HG03565 (cell line): ENCODE measurements around the gene CXCL11.
"Not testable (repeated sequence)": the region's sequence is repeated elsewhere in the genome, so short reads cannot be mapped to it uniquely, and the experiment has no call there.

ENCODE experiments used
- ATAC-seq: cut with Tn5 transposase; IDR thresholded peaks from one replicate; pipeline ENCODE4 v1.9.1; 2021; ENCODE audit warnings: mild to moderate bottlenecking, moderate library complexity; ENCODE audit not compliant: unreplicated experiment

The CXCL11 gene

DNA sequence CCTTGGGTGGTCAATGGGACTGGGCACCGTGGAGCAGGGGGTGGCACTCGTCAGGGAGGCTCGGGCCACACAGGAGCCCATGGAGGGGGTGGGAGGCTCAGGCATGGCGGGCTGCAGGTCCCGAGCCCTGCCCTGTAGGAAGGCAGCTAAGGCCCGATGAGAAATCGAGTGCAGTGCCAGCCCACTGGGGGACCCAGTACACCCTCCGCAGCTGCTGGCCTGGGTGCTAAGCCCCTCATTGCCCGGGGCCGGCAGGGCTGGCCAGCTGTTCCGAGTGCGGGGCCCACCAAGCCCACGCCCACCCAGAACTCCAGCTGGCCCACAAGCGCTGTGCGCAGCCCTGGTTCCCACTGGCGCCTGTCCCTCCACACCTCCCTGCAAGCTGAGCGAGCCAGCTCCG lies 7.4 kb upstream of the CXCL11 start:
- ATAC-seq, result not testable (repeated sequence)

DNA sequence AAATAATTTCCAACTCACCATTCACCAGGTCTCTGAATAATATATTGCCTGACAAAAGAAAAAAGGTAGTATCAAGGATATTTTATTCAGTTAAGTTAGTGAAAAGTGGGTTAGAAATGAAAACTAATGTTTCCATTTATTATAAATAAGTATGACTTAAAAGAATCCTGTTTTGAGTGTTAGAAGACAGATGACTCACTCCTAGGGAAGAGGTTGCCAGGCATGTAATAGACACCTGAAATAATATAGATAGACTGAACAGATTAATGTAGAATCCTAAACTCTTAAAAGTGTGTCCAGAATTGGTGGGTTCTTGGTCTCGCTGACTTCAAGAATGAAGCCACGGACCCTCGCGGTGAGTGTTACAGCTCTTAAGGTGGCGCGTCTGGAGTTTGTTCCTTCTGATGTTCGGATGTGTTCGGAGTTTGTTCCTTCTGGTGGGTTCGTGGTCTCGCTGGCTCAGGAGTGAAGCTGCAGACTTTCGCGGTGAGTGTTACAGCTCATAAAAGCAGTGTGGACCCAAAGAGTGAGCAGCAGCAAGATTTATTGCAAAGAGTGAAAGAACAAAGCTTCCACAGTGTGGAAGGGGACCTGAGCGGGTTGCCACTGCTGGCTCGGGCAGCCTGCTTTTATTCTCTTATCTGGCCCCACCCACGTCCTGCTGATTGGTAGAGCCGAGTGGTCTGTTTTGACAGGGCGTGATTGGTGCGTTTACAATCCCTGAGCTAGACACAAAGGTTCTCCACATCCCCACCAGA lies 6.5 kb upstream of the CXCL11 start:
- ATAC-seq, result not testable (repeated sequence)

DNA sequence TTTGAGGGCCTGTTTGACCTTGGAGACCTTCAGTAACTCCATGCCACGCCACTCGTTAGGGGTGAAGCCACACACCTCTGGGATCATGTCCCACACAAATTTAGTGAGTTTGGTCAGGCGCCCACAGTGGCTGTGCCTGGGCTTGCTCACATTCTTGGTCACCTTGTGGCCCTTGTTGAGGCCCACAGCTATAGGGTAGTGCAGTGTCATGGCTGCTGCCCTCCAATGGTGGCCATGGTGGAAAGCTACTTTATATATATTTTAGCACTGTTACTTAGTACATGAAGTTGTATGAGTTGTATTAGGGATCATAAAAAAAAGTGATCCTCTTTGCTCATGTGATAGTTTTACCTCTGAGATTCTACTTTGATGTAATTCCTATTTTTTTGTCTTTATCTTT lies 985 bp upstream of the CXCL11 start:
- ATAC-seq, result no peak

DNA sequence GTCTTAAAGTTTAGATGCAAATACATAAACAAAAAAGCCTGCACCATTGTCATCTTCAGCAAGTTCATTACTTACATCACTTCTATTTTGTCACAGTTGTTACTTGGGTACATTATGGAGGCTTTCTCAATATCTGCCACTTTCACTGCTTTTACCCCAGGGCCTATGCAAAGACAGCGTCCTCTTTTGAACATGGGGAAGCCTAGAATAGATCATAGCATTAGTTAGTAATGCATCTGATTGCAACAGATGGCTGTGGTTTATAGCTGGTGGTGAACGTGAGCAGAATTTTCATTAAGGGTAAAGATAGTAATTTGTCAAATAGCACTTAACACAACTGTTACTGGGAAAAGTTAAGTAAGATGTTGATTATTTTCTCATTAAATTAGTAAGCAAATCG lies 729 bp downstream of the CXCL11 start:
- no peak for ATAC-seq

DNA sequence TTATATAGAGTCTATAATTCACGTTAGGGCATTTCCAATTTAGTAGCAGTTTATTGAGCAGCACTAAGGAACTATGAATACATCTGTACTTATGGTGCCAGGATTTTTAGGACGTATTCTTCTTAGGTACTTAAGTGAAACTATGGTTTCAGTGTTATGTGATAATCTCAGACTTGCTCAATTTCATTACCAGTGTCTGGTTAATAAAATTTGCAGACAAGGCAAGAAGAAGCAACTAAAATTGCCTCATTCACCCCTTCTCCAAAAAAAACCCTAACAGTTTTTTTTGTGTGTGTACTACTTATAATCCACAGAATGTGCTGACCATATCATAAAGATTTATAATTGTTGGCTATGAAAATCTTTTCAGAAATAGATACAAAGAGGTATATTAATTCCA lies 6.6 kb downstream of the CXCL11 start:
- ATAC-seq, result no peak

DNA sequence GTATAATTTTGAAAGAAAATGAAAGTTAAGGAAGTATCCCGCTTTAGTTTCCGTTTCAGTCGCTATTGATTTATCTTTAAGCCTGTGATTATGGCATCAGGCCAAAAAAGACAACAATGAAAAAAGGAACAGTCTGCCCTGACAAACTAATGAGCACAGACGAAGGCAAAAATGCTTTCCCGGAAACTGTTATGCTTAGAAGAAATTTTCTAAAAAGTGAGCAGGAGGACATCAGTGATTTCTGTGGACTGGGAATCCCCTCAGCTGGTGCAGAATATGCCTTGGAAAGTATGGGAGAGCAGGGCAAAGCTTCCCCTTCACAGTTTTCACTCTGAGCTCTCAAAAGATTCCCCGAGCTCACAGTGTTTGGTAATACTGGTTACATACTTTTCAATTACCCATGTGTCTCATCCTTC lies 7.5 kb downstream of the CXCL11 start:
- ATAC-seq, result no peak

DNA sequence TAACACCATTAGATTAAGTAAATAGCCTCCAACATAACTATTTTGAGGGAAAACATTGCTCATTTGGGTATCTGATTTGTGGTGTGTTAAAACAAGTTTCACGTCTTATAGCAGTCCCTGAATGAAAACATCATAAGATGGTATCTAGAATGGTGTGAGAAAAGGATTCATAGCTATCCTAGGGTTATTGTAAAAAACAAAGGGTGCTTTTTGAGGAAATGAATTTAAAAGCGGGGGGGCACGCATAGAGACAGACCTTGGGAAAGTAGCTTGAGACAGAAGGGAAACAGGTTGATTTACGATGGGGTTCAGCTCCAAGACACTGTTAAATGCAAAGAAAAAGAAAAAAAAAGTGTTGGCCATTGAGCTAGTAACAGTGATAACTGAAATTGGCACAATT lies 11.8 kb downstream of the CXCL11 start:
- ATAC-seq, result no peak

DNA sequence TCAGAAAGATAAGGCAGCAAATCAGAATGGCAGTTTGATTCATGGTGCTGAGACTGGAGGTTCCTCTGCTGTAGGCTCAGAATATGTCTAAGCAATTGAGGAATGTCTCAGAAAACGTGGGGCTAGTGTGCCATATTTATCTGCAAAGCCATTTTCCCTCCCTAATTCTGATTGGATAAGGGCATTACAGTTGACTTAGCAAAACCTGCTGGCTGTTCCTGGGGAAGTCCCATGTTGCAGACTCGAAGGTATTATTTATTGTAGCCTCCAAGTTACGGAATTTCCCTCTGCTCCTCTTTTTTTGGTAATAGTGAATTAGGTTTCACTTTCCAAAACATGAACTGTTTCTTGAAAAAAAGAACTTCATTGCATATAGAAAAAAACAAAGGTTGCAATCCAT lies 12.5 kb downstream of the CXCL11 start, which contains the start of gene CXCL10:
CXCL10 (minus strand) TSS at position 109 of the 400 bp plus-strand sequence; CDS start at position 43, 66 bp downstream.
- no peak for ATAC-seq

DNA sequence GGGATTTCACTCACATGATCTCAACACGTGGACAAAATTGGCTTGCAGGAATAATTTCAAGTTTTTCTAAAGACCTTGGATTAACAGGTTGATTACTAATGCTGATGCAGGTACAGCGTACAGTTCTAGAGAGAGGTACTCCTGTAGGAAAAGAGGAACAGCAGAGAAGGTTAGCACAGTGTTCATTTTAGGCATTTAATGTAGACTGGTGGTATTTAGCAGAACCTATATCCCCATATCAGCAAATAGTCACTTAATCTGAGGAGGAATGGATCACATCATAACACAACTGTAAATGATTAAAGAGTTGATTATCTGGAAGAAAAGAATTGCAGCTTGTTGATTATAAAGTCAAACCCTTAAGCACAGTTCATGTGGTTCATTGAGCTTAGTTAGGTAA lies 13.2 kb downstream of the CXCL11 start:
- ATAC-seq, result no peak

DNA sequence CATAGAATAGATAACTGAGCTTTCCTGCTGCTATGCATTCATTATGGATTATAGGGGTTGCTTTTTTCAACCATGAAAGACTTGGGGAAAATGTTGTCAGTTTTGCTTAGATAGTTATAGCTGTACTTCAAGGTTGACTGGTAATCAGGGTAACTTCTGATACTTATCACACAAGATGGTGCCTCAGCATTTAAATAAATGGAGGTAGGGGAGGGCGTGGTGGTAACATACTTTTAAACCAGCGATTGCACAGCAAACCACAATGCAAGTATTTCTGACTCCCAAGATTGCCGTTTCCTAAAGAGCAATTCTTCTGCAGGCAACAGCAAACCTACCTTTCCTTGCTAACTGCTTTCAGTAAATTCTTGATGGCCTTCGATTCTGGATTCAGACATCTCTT lies 13.8 kb downstream of the CXCL11 start:
- no peak for ATAC-seq

DNA sequence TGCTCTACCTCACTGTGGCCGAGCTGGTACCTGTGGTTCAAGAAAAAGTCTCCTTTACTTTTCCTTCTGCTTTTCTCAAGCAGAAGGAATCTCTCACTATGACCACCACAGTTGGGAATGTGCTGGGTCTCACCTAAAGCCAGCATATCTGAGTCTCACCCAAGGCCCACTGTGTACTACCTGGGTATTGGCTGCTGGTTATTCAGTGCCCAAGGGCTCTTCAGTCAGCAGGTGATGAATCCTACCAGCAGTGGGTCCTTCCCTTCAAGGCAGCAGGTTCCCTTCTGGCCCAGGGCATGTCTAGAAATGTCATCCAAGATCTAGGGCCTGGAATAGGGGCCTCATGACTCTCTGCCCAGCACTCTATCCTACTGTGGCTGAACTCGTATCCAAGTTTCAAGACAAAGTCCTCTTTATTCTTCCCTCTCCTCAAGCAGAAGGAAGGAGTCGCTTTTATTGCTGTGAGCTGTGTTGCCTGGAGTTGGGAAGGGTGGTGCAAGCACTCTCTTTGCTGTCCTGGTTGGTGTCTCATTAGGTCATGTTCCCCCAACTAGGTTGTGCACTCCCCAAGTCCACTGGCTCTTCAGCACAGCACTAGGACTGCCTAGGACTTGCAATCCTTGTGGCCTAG lies 18.7 kb downstream of the CXCL11 start:
- ATAC-seq, result no peak

DNA sequence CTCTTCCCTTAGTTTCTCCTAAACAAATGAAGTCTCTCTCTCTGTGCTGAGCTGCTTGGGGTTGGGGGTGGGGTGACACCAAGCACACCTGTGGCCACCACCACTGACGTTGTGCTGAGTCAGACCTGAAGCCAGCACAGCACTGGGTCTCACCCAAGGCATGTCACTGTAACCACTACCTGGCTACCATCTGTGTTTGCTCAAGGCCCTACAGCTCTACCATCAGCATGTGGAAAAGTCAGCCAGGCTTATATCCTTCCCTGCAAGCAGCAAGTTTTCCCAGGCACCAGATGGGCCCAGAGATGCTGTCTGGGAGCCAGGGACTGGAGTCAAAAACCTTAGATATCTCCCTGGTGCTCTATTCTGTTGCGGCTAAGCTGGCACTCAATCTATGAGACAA lies 19.5 kb downstream of the CXCL11 start:
- peak; percentile 72 for ATAC-seq

DNA sequence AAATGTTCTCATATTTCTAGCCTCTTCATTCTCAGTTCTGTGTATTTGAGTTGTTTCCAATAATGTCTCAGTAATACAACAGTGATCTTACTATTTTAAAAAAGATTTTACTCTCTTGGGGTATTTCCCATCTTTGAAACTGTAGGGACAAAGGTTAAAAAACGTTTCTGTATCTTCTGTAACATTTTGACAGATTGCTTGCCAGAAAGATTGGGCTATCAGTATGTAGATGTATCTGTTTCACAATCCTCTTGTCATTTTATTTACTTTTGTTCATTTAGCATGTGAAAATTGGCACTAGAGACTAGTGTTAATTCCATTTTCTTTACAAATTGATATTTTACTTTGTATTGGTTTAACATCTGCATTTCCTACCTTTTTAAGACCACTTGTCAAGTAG lies 22.3 kb downstream of the CXCL11 start:
- ATAC-seq, result no peak

DNA sequence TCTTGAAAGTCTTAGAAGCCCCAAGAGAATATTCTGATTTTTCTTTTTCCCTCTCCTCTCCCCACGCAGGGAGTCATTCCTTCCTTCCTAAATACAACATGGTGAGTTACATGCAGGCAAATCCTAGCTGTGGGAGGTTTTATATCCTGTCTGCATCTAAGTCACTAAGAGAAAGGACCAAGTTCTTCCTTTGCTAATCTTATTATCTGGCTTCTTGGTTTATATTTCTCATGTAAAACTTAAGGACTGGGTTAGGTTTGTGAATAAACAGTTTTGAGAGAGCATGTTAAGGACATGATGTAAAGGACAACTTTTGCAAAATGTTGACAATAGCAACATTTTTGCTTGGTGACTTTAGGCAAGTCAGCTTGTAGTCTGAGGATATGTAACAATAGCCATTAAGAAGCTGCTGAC lies 23.5 kb downstream of the CXCL11 start:
- ATAC-seq, result no peak

DNA sequence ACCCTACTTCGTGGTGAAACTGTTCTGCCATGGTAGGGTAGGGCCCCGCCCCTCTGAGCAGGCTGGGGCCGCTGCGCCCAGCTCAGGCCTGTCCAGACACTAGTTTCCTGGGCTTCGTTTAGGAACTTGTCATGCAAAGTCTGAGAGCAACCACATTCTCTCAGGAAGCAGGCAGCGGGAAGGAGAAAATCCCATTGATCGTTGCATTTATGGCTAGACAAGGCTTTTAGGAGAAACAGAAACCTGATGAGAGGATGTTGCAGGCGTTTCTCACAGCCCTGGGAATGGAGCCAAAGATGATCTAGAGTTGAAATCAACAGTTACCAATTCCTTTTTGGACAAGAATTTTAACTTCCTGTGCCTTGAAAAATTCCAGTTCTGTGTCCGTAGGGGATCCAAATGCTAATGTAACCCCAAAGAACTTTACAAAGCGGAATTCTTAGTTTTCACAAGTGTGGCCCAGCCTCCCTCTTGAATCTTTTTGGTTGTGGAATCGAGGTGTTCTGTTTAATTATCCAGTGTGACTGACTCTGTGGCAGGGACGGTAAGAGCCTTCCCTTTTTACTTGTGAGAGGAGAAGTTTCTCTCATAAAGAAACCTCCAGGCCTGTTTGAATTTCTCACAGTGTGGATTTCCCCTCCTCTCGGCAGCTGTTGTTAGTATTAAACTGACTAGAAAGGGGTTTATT lies 24.0 kb downstream of the CXCL11 start:
- ATAC-seq, result peak; percentile 47

DNA sequence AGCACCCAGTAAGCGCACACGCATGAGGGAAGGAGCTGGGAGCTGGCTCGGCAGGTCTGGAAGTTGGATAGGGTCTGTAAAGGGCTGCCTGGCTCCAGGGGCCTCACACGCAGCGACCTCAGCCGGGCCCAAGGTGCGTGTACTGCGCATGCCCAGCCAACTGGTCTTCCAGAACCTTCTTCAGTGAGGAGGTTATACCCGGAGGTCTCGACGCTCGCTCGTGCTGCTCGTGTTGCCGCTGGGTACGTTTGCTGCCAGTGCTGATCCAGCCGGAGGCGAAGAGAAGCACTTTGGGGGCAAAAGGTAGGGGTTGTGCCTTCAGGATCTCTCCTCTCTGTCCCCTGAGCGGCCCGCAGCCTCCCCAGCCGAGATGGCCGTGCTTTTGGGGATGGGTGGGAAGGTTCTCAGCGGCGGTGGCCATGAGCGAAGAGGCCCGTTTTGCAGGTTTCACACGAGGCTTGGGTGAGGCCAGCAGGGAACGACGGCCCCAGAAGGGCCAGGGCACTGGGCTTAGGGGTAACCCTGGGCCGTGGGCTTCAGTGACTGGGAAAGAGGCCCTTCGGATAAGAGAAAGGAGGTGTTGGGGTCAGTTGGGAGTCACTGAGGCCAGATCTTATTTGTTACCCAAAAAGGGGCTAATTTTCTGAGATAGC lies 24.7 kb downstream of the CXCL11 start:
- ATAC-seq, result no peak

DNA sequence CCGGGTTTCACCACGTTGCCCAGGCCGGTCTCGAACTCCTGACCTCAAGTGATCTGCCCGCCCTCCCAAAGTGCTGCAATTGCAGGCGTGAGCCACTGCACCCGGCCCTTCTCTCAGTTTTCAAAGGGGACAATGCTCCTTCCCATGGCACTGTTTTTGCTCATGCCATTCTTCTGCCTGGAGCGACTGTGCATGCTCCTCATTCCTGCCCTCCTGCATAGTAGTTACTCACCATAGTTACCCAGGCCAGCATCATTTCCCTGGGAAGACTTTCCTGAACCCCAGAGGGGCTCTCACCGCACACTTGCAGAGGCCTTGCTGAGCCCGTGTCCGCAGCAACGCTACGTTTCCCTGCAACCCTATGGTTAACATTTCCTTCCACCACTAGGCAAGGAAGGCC lies 25.3 kb downstream of the CXCL11 start:
- ATAC-seq, result no peak

DNA sequence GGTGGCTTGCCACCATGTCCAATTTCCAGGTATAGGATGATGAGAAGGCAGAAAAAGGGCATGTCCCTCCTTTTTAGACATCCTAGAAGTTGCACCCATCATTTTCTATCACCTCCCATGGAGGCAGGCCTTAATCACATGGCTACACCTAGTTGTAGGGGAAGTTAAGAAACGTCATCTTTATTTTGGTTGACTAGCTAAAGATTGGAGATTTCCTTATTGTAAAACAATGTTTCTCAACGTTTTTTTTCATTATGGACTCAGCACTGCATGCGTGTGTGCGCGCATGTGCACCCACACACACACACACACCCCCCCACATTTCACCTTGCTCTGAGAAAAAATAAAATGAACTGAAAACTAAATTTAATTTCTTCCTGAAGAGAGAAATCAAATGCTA lies 26.6 kb downstream of the CXCL11 start:
- ATAC-seq, result no peak

DNA sequence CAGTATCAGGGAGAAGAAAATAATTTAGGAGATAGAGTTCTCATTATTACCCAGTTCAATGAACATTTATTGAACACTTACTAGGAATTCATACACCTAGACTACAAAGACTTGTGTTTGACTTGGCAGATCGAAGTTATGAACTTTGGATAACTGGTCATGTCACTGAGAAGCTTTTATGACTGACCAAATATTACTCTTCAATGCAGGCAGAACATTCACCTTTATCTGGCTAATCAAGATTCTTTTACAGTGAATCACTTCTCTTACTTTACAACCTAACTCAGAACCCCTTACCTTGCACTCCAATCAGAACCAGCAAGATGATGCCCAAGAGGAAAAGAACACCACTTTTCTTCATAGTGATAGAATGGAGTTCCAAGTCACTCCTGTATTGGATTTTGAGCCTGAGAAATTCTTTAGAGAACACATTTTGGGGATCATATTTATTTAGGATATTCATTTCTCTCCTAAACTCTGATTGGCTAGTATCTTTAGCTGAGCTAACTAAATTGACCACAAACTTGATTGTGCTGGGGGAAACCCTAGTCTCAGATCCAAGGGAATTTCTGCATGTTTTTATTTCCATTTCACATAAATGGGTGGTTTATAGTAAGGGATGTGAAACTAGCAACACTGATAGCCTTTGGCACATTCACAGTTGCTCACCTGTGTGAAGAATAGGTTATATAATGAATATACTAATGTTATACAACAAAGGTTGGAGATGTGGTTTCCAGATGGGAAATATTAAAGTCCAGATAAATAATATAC lies 28.6 kb downstream of the CXCL11 start, which contains the start of gene CXCL9:
CXCL9 (minus strand) TSS at position 421 of the 774 bp plus-strand sequence; CDS start at position 361, 60 bp downstream.
- ATAC-seq, result no peak

DNA sequence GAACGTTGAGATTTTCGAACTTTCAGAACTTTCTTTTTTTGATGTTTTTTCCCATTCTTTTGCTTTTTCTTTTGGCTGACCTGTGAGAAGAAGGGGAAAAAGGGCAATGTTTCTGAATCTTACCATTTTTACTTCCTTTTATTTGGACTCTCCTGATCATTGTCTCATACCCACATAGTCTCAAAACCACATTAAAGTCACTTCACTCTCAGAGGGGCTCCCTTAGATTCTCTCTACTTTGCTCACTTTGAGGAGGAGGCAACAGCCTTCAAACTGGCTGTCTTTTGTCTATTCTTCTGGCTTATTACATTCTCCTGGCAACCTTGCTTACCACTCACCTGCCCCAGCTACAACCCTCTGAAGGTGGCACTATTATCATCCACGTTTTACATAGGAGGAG lies 32.2 kb downstream of the CXCL11 start:
- ATAC-seq, result no peak

DNA sequence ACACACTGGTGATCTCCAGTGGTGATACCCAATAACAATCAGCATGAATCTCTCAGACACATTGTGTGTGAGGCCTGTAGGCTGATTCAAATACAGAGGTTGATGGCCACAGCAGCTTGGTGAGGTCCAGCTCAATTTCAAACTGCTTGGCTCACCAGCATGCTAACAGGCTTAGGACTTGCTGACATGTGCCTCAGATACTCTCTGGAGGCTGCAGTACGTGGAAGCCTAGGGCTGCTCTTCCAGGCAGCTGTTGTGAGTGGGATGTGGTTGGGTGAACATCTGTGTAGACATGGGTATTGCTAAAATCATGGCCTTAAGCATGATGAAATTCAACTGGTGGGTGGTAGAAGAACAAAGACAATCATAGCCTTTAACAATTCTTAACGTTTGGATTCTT lies 32.8 kb downstream of the CXCL11 start:
- no peak for ATAC-seq
